OCI-LY1 (cell line): ENCODE measurements around the gene SLC26A2.

Experiments
- H2AFZ ChIP-seq: fragments of 200-600 bp; sonication (generic), shearing (Covaris generic); 2 replicates; pipeline ENCODE4 v1.6.0; 2014; ENCODE audit warnings: antibody characterized with exemption, mild to moderate bottlenecking, low read length
- H3F3A ChIP-seq: fragments of 200-600 bp; sonication (generic), shearing (Covaris generic); 2 replicates; pipeline ENCODE4 v1.6.0; 2014; ENCODE audit warnings: mild to moderate bottlenecking, antibody characterized with exemption, low read length, moderate library complexity; ENCODE audit not compliant: insufficient read depth
- H3K27ac ChIP-seq: fragments of 200-600 bp; sonication (generic); 2 replicates; pipeline ENCODE4 v1.5.1; 2014; ENCODE audit warnings: low read length, mixed run types, mild to moderate bottlenecking, low read depth; ENCODE audit not compliant: poor library complexity, severe bottlenecking
- H3K27me3 ChIP-seq: fragments of 200-600 bp; sonication (generic); 2 replicates; pipeline ENCODE4 v1.6.0; 2014; ENCODE audit warnings: antibody characterized with exemption, mild to moderate bottlenecking, low read length, moderate library complexity; ENCODE audit not compliant: insufficient read depth
- H3K36me3 ChIP-seq: fragments of 200-600 bp; sonication (generic); 2 replicates; pipeline ENCODE4 v1.6.1; 2014; ENCODE audit warnings: mild to moderate bottlenecking, antibody characterized with exemption, low read length, moderate library complexity, mixed read lengths; ENCODE audit not compliant: insufficient read depth
- H3K4me1 ChIP-seq: fragments of 200-600 bp; sonication (generic); 2 replicates; pipeline ENCODE4 v1.5.1; 2014; ENCODE audit warnings: mild to moderate bottlenecking, low read length, moderate library complexity; ENCODE audit not compliant: insufficient read depth, severe bottlenecking
- H3K4me2 ChIP-seq: fragments of 200-600 bp; sonication (generic), shearing (Covaris generic); 2 replicates; pipeline ENCODE4 v1.6.1; 2014; ENCODE audit warnings: low read length
- H3K4me3 ChIP-seq: fragments of 200-600 bp; sonication (generic); 2 replicates; pipeline ENCODE4 v1.5.1; 2014; ENCODE audit warnings: low read length, low read depth, mild to moderate bottlenecking, mixed read lengths; ENCODE audit not compliant: poor library complexity, severe bottlenecking
- H3K79me2 ChIP-seq: fragments of 200-600 bp; shearing (Covaris generic); 2 replicates; pipeline ENCODE4 v1.6.1; 2016; ENCODE audit warnings: mixed run types, low read length, mixed read lengths; ENCODE audit not compliant: insufficient read depth
- H3K9ac ChIP-seq: fragments of 200-600 bp; sonication (generic), shearing (Covaris generic); 2 replicates; pipeline ENCODE4 v1.6.1; 2014; ENCODE audit warnings: mild to moderate bottlenecking, low read length, mixed read lengths
- H3K9me2 ChIP-seq: fragments of 200-600 bp; sonication (generic), shearing (Covaris generic); 2 replicates; pipeline ENCODE4 v1.6.1; 2014; ENCODE audit warnings: low read depth, mild to moderate bottlenecking, low read length, mixed read lengths
- H3K9me3 ChIP-seq: fragments of 200-600 bp; shearing (Covaris generic); 2 replicates; pipeline ENCODE4 v1.6.1; 2014; ENCODE audit warnings: low read length, mixed read lengths
- H4K20me1 ChIP-seq: fragments of 200-600 bp; sonication (generic), shearing (Covaris generic); 2 replicates; pipeline ENCODE4 v1.6.0; 2016; ENCODE audit warnings: mild to moderate bottlenecking, low read length; ENCODE audit not compliant: insufficient read depth
- CTCF ChIP-seq: fragments of 200-600 bp; sonication (generic), shearing (Covaris generic); IDR thresholded peaks from 2 replicates; pipeline ENCODE4 v1.5.1; 2017; ENCODE audit warnings: mild to moderate bottlenecking, antibody characterized with exemption, low read length, moderate library complexity, mixed read lengths
- EZH2 ChIP-seq: fragments of 200-600 bp; sonication (generic), shearing (Covaris generic); IDR thresholded peaks from 2 replicates; pipeline ENCODE4 v1.8.0; 2017; ENCODE audit warnings: borderline replicate concordance, mixed run types, mild to moderate bottlenecking, antibody characterized with exemption, low read length, moderate library complexity, mixed read lengths

Gene SLC26A2

GRCh38 chr5:149995385-149996204, 35.0 kb downstream of the SLC26A2 start:
- Histone ChIP-seq H4K20me1 (no peaks in the 10 kb centered on the region), H3K9me2 (no peaks in the 10 kb centered on the region), H3K4me1 (peaks cover 11% of the 10 kb centered on the region), H3K27me3 (no peaks in the 10 kb centered on the region), H3K4me3 (no peak overlapping the region), H3K4me2 (no peak overlapping the region), H3K79me2 (no peaks in the 10 kb centered on the region), H3K9me3 (no peaks in the 10 kb centered on the region), H3K36me3 (no peaks in the 10 kb centered on the region), H2AFZ (no peak overlapping the region), H3F3A (no peaks in the 10 kb centered on the region), H3K9ac (no peak overlapping the region), H3K27ac (no peak overlapping the region)
- no peak for TF ChIP-seq EZH2
- no peak for TF ChIP-seq CTCF

GRCh38 chr5:149996205-149996890, 35.8 kb downstream of the SLC26A2 start:
- Histone ChIP-seq H3K79me2 (no peaks in the 10 kb centered on the region), H4K20me1 (no peaks in the 10 kb centered on the region), H3K9me2 (no peaks in the 10 kb centered on the region), H3K27me3 (no peaks in the 10 kb centered on the region), H3K4me2 (no peak overlapping the region), H2AFZ (no peak overlapping the region), H3K4me3 (no peak overlapping the region), H3K27ac (no peak overlapping the region), H3K9ac (no peak overlapping the region), H3F3A (no peaks in the 10 kb centered on the region), H3K9me3 (no peaks in the 10 kb centered on the region), H3K36me3 (no peaks in the 10 kb centered on the region), H3K4me1 (peaks cover 11% of the 10 kb centered on the region)
- TF ChIP-seq CTCF, result no peak
- no peak for TF ChIP-seq EZH2

- Histone ChIP-seq H4K20me1 (no peaks in the 10 kb centered on the region), H3K9me3 (no peaks in the 10 kb centered on the region), H3K9ac (no peak overlapping the region), H3K79me2 (peaks cover 16% of the 10 kb centered on the region), H3K36me3 (no peaks in the 10 kb centered on the region), H3K27ac (no peak overlapping the region), H3K9me2 (no peaks in the 10 kb centered on the region), H3K4me1 (peaks cover 22% of the 10 kb centered on the region), H3F3A (no peaks in the 10 kb centered on the region), H2AFZ (no peak overlapping the region), H3K4me2 (no peak overlapping the region), H3K4me3 (no peak overlapping the region), H3K27me3 (no peaks in the 10 kb centered on the region)
- TF ChIP-seq CTCF, result no peak
- TF ChIP-seq EZH2, result no peak
Measured at GRCh38 chr5:149998281-149998680, 37.7 kb downstream of the SLC26A2 start.
